ENCODE measurements around the gene PPP2R2B.
A peak's percentile ranks its signal among the peaks of the same experiment; 100 is the strongest.

The PPP2R2B gene

GRCh38 chr5:146878476-146879172, at the start of gene PPP2R2B:
Gene PPP2R2B, minus strand, starts transcription at chr5:146878757.
- TF ChIP-seq CTCF (IDR thresholded peaks at IDR 0.05; ENCODE audit: low read length, missing control alignments): no peak
- H3K4me3 ChIP-seq (replicated peaks; ENCODE audit: low read depth, low read length): peak within 1 kb of the TSS; percentile 31
- peak; percentile 17 for DNase-seq (ENCODE audit: low read depth)

DNA sequence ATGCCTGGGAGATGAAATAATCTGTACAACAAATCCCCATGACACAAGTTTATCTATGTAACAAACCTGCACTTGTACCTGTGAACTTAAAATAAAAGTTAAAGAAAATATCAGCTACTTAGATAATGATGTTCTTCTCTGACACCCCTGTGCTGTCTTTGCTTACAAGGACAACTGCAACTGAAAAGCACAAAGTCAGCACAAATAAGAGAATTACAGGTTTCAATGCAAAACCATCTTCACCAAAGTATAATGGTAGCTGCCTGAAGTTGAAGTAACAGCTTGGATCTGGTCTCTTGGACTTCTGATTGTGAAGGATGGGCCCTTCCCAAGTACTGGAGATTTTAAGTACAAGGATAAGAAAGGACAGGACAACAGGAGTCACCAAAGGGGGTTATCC, 45.6 kb upstream of the PPP2R2B start:
- no peak for TF ChIP-seq CTCF (IDR thresholded peaks at IDR 0.05; ENCODE audit: low read length, missing control alignments)
- DNase-seq (ENCODE audit: low read depth): no peak
- no peak overlapping the region for H3K4me3 ChIP-seq (replicated peaks; ENCODE audit: low read depth, low read length)

DNA sequence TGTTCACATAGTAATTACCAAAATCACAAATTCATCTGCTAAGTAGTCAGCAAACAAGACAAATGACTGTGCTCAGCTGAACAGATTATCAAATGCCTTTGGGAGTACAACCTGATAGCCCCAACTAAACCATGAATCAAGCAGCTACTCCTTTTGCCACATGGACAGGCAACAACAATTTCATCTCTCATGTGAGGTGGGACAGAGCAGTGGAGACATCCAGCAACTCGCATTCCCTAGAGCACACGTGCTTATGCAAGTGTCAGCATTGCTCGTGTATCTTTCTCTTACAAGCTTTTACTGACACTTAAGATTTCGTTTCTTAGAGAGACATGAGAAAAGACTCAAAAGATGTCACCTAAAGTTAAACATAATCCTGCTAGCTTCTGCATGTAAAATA, 42.7 kb upstream of the PPP2R2B start:
- TF ChIP-seq CTCF (IDR thresholded peaks at IDR 0.05; ENCODE audit: low read length, missing control alignments): no peak
- H3K4me3 ChIP-seq (replicated peaks; ENCODE audit: low read depth, low read length): no peak overlapping the region
- DNase-seq (ENCODE audit: low read depth): peak; percentile 0

GRCh38 chr5:146920351-146920881, 41.9 kb upstream of the PPP2R2B start:
- DNase-seq (ENCODE audit: low read depth): no peak
- no peak for TF ChIP-seq CTCF (IDR thresholded peaks at IDR 0.05; ENCODE audit: low read length, missing control alignments)
- H3K4me3 ChIP-seq (replicated peaks; ENCODE audit: low read depth, low read length): no peak overlapping the region

DNA sequence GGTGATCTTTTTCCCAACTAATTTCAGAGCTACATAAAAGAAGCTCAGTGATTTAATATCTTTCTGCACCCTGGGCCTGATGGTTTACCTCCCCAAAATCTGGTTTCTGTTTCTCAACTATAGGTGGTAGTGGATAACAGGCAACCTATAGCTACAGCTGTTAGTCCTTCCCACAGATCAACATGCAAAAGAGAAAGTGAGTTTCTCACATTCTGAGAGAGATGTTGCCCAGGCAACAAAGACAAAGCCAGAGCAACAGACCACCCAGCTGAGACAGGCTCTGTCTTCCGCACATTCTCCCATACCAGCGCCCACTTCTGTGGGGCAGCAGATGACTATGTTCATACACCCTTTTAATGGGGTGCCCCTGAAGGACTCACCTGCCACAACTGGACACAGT, 40.7 kb upstream of the PPP2R2B start:
- H3K4me3 ChIP-seq (replicated peaks; ENCODE audit: low read depth, low read length): no peak overlapping the region
- no peak for TF ChIP-seq CTCF (IDR thresholded peaks at IDR 0.05; ENCODE audit: low read length, missing control alignments)
- DNase-seq (ENCODE audit: low read depth): no peak

GRCh38 chr5:146917931-146918330, 39.4 kb upstream of the PPP2R2B start:
- no peak for DNase-seq (ENCODE audit: low read depth)
- no peak for TF ChIP-seq CTCF (IDR thresholded peaks at IDR 0.05; ENCODE audit: low read length, missing control alignments)
- H3K4me3 ChIP-seq (replicated peaks; ENCODE audit: low read depth, low read length): no peak overlapping the region

DNA sequence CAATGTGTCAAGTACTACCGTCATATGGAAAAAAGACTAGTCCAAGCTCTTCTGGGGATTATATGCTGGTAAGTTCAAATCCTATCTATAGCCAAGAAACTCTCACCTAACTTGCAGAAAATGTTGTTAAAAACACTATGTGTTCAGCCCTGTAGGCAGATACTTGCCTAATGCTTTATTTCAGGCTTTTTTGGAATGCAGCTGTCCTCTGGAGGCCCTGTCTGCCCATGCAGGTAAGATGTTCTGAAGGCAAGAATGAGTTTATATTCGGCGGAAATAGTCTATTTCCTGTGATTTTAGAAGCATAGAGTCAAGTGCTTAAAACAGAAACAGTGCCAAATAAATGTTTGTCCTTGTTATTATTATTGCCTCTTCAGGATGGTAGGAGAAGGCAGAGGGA, 34.3 kb upstream of the PPP2R2B start:
- no peak for DNase-seq (ENCODE audit: low read depth)
- no peak overlapping the region for H3K4me3 ChIP-seq (replicated peaks; ENCODE audit: low read depth, low read length)
- no peak for TF ChIP-seq CTCF (IDR thresholded peaks at IDR 0.05; ENCODE audit: low read length, missing control alignments)

Data from fibroblast of pulmonary artery (primary cell).